GM19467 (cell line): ENCODE measurements around the gene RNU1-4.
"Not testable (repeated sequence)": the region's sequence is repeated elsewhere in the genome, so short reads cannot be mapped to it uniquely, and the experiment has no call there.

ENCODE experiments used
- ATAC-seq: cut with Tn5 transposase; IDR thresholded peaks from one replicate; pipeline ENCODE4 v1.9.1; 2021; ENCODE audit warnings: mild to moderate bottlenecking, moderate library complexity; ENCODE audit not compliant: unreplicated experiment

The RNU1-4 gene

GRCh38 chr1:16707130-16708093, 32.9 kb upstream of the RNU1-4 start:
- ATAC-seq: not testable (repeated sequence)

GRCh38 chr1:16708704-16709103, 31.6 kb upstream of the RNU1-4 start:
- ATAC-seq: not testable (repeated sequence)

- not testable (repeated sequence) for ATAC-seq
Measured at GRCh38 chr1:16709659-16710087, 30.6 kb upstream of the RNU1-4 start.

- not testable (repeated sequence) for ATAC-seq
Measured at GRCh38 chr1:16710618-16711017, 29.7 kb upstream of the RNU1-4 start.

- not testable (repeated sequence) for ATAC-seq
Measured at GRCh38 chr1:16712131-16712530, 28.2 kb upstream of the RNU1-4 start.

GRCh38 chr1:16712582-16712981, 27.7 kb upstream of the RNU1-4 start:
- ATAC-seq: not testable (repeated sequence)

- not testable (repeated sequence) for ATAC-seq
Measured at GRCh38 chr1:16712984-16713383, 27.3 kb upstream of the RNU1-4 start.

GRCh38 chr1:16713480-16713879, 26.8 kb upstream of the RNU1-4 start:
- ATAC-seq: not testable (repeated sequence)

GRCh38 chr1:16716691-16717335, 23.5 kb upstream of the RNU1-4 start:
- ATAC-seq: no peak

GRCh38 chr1:16717336-16718098, 22.8 kb upstream of the RNU1-4 start:
- no peak for ATAC-seq

- not testable (repeated sequence) for ATAC-seq
Measured at GRCh38 chr1:16718099-16718907, 22.0 kb upstream of the RNU1-4 start.

- no peak for ATAC-seq
Measured at GRCh38 chr1:16718908-16719533, 21.3 kb upstream of the RNU1-4 start.

GRCh38 chr1:16719571-16720350, 20.6 kb upstream of the RNU1-4 start:
- ATAC-seq: no peak

GRCh38 chr1:16720351-16721223, 19.7 kb upstream of the RNU1-4 start:
- ATAC-seq: no peak

GRCh38 chr1:16721871-16722641, 18.3 kb upstream of the RNU1-4 start:
- no peak for ATAC-seq

- no peak for ATAC-seq
Measured at GRCh38 chr1:16724718-16725438, 15.4 kb upstream of the RNU1-4 start.
